IMR-90 (cell line): ENCODE results near the gene S100A8. TPM values are rescaled to one million over a fixed set of nuclear protein-coding genes. Genes with fewer than 3 reads are reported as not detected.

Experiments
- ATAC-seq: fragments of 200-7000 bp; cut with Tn5 transposase; 2 replicates; pipeline ENCODE4 v1.9.1; 2020; ENCODE audit warnings: low read depth, mild to moderate bottlenecking, moderate library complexity
- BruUV-seq: library from RNA; stranded (reverse); fragments of 400-500 nt; replicated peaks from 2 replicates; lab custom pipeline; 2021; lab: Mats Ljungman, UMichigan
- CTCF ChIA-PET: fragments of 300-600 bp; formaldehyde crosslinking; extraction: SDS; loops from one replicate; lab custom pipeline; 2021; ENCODE audit warnings: antibody characterized with exemption; lab: Yijun Ruan, JAX
- POLR2A ChIA-PET: fragments of 300-600 bp; sonication (Branson Sonifier 250); formaldehyde crosslinking; loops from one replicate; lab custom pipeline; 2022; ENCODE audit warnings: antibody characterized with exemption; ENCODE audit not compliant: unreplicated experiment; lab: Charles Lee
- DNase-seq: peaks from one replicate; pipeline ENCODE4 v3.0.0; 2013
- H2AFZ ChIP-seq: replicated peaks from 2 replicates; pipeline ENCODE3; 2013; ENCODE audit warnings: low read length, mild to moderate bottlenecking; ENCODE audit not compliant: poor library complexity
- H2AK5ac ChIP-seq: 2 replicates; pipeline ENCODE4 v1.6.1; 2013; ENCODE audit warnings: low read depth, low read length, inconsistent platforms
- H2AK9ac ChIP-seq: replicated peaks from 2 replicates; pipeline ENCODE3; 2013; ENCODE audit warnings: mild to moderate bottlenecking, low read depth, low read length, moderate library complexity; ENCODE audit not compliant: poor library complexity
- H2BK120ac ChIP-seq: 2 replicates; pipeline ENCODE4 v1.6.1; 2013; ENCODE audit warnings: low read depth, low read length, inconsistent platforms
- H2BK15ac ChIP-seq: 3 replicates; pipeline ENCODE4 v1.6.1; 2013; ENCODE audit warnings: low read depth, low read length, inconsistent platforms
- H2BK20ac ChIP-seq: 2 replicates; pipeline ENCODE4 v1.6.1; 2013; ENCODE audit warnings: low read depth, mild to moderate bottlenecking, inconsistent platforms, low read length, moderate library complexity
- H2BK5ac ChIP-seq: 2 replicates; pipeline ENCODE4 v1.6.1; 2013; ENCODE audit warnings: mild to moderate bottlenecking, low read depth, low read length, inconsistent platforms; ENCODE audit not compliant: poor library complexity, severe bottlenecking
- H3K14ac ChIP-seq: replicated peaks from 2 replicates; pipeline ENCODE4 v1.6.1; 2013; ENCODE audit warnings: low read depth, low read length, inconsistent platforms
- H3K18ac ChIP-seq: 2 replicates; pipeline ENCODE4 v1.6.1; 2013; ENCODE audit warnings: low read depth, low read length, control low read depth
- H3K23ac ChIP-seq: 2 replicates; pipeline ENCODE4 v1.6.1; 2013; ENCODE audit warnings: low read depth, low read length, inconsistent platforms
- H3K27ac ChIP-seq: 2 replicates; pipeline ENCODE4 v1.5.1; 2013; ENCODE audit warnings: mild to moderate bottlenecking, control low read depth, low read length; ENCODE audit not compliant: insufficient read depth
- H3K27me3 ChIP-seq: 2 replicates; pipeline ENCODE4 v1.6.1; 2013; ENCODE audit warnings: low read length; ENCODE audit not compliant: control insufficient read depth, insufficient read depth
- H3K36me3 ChIP-seq: 2 replicates; pipeline ENCODE4 v1.6.1; 2013; ENCODE audit warnings: low read length, mixed read lengths; ENCODE audit not compliant: control insufficient read depth, insufficient read depth
- H3K4ac ChIP-seq: 2 replicates; pipeline ENCODE4 v1.6.1; 2013; ENCODE audit warnings: low read depth, low read length, inconsistent platforms
- H3K4me1 ChIP-seq: 2 replicates; pipeline ENCODE4 v1.6.1; 2013; ENCODE audit warnings: low read length, mixed read lengths; ENCODE audit not compliant: control insufficient read depth, insufficient read depth
- H3K4me2 ChIP-seq: 2 replicates; pipeline ENCODE4 v1.6.1; 2013; ENCODE audit warnings: low read depth, mild to moderate bottlenecking, control low read depth, low read length, moderate library complexity
- H3K4me3 ChIP-seq: 2 replicates; pipeline ENCODE4 v1.5.1; 2013; ENCODE audit warnings: low read depth, mild to moderate bottlenecking, control low read depth, low read length, moderate library complexity; ENCODE audit not compliant: insufficient read depth
- H3K56ac ChIP-seq: 2 replicates; pipeline ENCODE4 v1.6.1; 2013; ENCODE audit warnings: low read length, inconsistent platforms; ENCODE audit not compliant: insufficient read depth; ENCODE audit errors: extremely low read depth
- H3K79me1 ChIP-seq, 2 experiments: 2 replicates each; pipeline ENCODE4 v1.6.1; 2013; ENCODE audit warnings: low read length in 2 of 2, inconsistent platforms in 1 of 2, low read depth in 1 of 2
- H3K9ac ChIP-seq: 2 replicates; pipeline ENCODE4 v1.6.1; 2013; ENCODE audit warnings: low read depth, low read length, control low read depth
- H3K9me1 ChIP-seq: 2 replicates; pipeline ENCODE4 v1.6.1; 2013; ENCODE audit warnings: low read length, inconsistent platforms; ENCODE audit not compliant: insufficient read depth
- H3K9me3 ChIP-seq: 2 replicates; pipeline ENCODE4 v1.6.1; 2013; ENCODE audit warnings: low read length; ENCODE audit not compliant: control insufficient read depth, insufficient read depth
- H4K20me1 ChIP-seq: 2 replicates; pipeline ENCODE4 v1.6.1; 2013; ENCODE audit warnings: low read length, inconsistent platforms; ENCODE audit not compliant: insufficient read depth
- H4K5ac ChIP-seq: 2 replicates; pipeline ENCODE4 v1.6.1; 2013; ENCODE audit warnings: mild to moderate bottlenecking, low read depth, low read length, control low read depth
- H4K8ac ChIP-seq, 2 experiments: 2 replicates each; pipeline ENCODE4 v1.6.1; 2013; ENCODE audit warnings: low read depth in 2 of 2, low read length in 2 of 2, control low read depth in 1 of 2, inconsistent platforms in 1 of 2
- H4K91ac ChIP-seq: 2 replicates; pipeline ENCODE4 v1.6.1; 2013; ENCODE audit warnings: low read depth, low read length, inconsistent platforms; ENCODE audit not compliant: insufficient read depth
- CHD1 ChIP-seq: IDR thresholded peaks from 2 replicates; pipeline ENCODE4 v1.6.1; 2012; ENCODE audit warnings: low read depth, low read length, improper control_type of control experiment
- FOS ChIP-seq: fragments of 150-350 bp; IDR thresholded peaks from 2 replicates; pipeline ENCODE4 v1.6.1; 2016; ENCODE audit warnings: low read depth, low read length
- MAZ ChIP-seq: IDR thresholded peaks from 2 replicates; pipeline ENCODE4 v1.6.1; 2012; ENCODE audit warnings: low read depth, mild to moderate bottlenecking, low read length, improper control_type of control experiment, moderate library complexity, borderline replicate concordance
- USF2 ChIP-seq: fragments of 150-350 bp; IDR thresholded peaks from 2 replicates; pipeline ENCODE4 v1.6.1; 2017; ENCODE audit warnings: mild to moderate bottlenecking, antibody characterized with exemption, low read length, low read depth
- WGBS, 2 experiments: methylation state at CpG; one replicate each; pipeline versions ENCODE4 v1.1.5 to v1.1.7; 2013; ENCODE audit warnings: missing lambda C conversion rate in 2 of 2; ENCODE audit not compliant: insufficient read length in 1 of 2; ENCODE audit errors: extremely low coverage in 2 of 2; 5-methylcytosine and 5-hydroxymethylcytosine counted together
- dilution Hi-C: fragments of 300-500 bp; cut with HindIII; formaldehyde crosslinking; loops from one replicate; pipeline ENCODE4 v1.14.3; 2018; ENCODE audit warnings: low sequenced_read_pairs; ENCODE audit not compliant: unreplicated experiment
- in situ Hi-C: fragments of 300-500 bp; cut with MboI; formaldehyde crosslinking; loops from 3 replicates; pipeline ENCODE4 v1.14.3; 2019; ENCODE audit warnings: low sequenced_read_pairs, inconsistent platforms, mixed read lengths
- intact Hi-C: fragments of 100-400 bp; cut with micrococcal nuclease; formaldehyde crosslinking; loops from 2 replicates; pipeline ENCODE4 v1.10.0; 2022
- polyA plus RNA-seq, 3 experiments: library from polyadenylated mRNA; depleted of rRNA; stranded (reverse); fragments of >200 nt; gene quantifications; 2 replicates each; pipeline ENCODE4 v1.2.3, GENCODE V29; 2012; ENCODE audit warnings: low replicate concordance in 1 of 3
- total RNA-seq: library from RNA; depleted of rRNA; stranded (reverse); fragments of >200 nt; gene quantifications from 2 replicates; pipeline ENCODE4 v1.2.3, GENCODE V29; 2012

S100A8 gene
- total and polyA plus RNA-seq, 2 of the 4 experiments (the other 2 are of a cell fraction): not detected

DNA sequence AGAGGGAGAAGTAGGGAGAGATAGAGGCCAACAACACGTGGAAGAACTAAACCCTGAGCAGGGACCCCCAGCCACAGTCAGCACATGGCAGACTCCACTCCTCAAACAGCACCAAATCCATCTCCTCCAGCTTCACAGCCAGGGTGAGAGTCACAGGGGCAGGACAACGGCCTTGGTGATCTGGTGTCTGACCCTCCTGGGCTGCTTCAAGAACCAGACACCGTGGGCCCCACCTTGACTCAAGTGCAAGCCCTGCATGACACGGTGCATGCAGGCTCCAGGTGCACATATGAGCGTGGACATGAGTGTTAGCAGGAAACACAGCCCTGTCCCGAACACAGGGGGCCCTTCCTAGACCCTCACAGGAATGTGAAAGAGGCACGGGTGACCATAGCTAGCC lies 47.7 kb upstream of the S100A8 start:
- Histone ChIP-seq H2BK20ac (no peak overlapping the region), H4K5ac (no peak overlapping the region), H3K23ac (no peak overlapping the region), H3K4me1 (no peaks in the 10 kb centered on the region), H3K4me2 (no peak overlapping the region), H3K9ac (no peak overlapping the region), H3K9me1 (no peaks in the 10 kb centered on the region), H3K27ac (no peak overlapping the region), H2AFZ (no peak overlapping the region), H3K14ac (no peak overlapping the region), H4K91ac (no peak overlapping the region), H3K56ac (no peak overlapping the region), H3K18ac (no peak overlapping the region), H2BK120ac (no peak overlapping the region), H3K4ac (no peak overlapping the region), H3K4me3 (no peak overlapping the region), H2BK5ac (no peak overlapping the region), H4K20me1 (no peaks in the 10 kb centered on the region), H3K79me1 (no peaks in the 10 kb centered on the region), H2AK5ac (no peak overlapping the region), H3K36me3 (no peaks in the 10 kb centered on the region), H2AK9ac (no peak overlapping the region), H3K27me3 (no peaks in the 10 kb centered on the region; the same call in 1 of the 2 replicates), H2BK15ac (no peak overlapping the region), H4K8ac (no peak overlapping the region), H3K9me3 (no peaks in the 10 kb centered on the region)
- DNase-seq: no peak
- intact Hi-C loops: no loop called here
- no peak for ATAC-seq
- WGBS, 2 experiments: 14% methylated on average over 2 of the region's 7 CpGs; no CpG with 5 or more reads in 1 of the 2 experiments
- POLR2A ChIA-PET: no interaction called here
- TF ChIP-seq MAZ (no peak), FOS (no peak), USF2 (no peak), CHD1 (no peak)
- in situ Hi-C loops: no loop called here
- CTCF ChIA-PET: no interaction called here
- dilution Hi-C loops: no loop called here
- no TSS peak for BruUV-seq
